H9 (cell line): ENCODE results near the gene TMA7. TPM values are rescaled to one million over a fixed set of nuclear protein-coding genes. Genes with fewer than 3 reads are reported as not detected.

Source experiments
- DNase-seq: peaks from one replicate; pipeline ENCODE4 v3.0.0-alpha.2; 2017
- H2AFZ ChIP-seq: one replicate; pipeline ENCODE4 v1.6.1; 2013; ENCODE audit warnings: mild to moderate bottlenecking, low read length, control low read depth, moderate library complexity
- H2AK5ac ChIP-seq: 2 replicates; pipeline ENCODE4 v1.6.1; 2013; ENCODE audit warnings: low read length, control low read depth, mixed read lengths; ENCODE audit not compliant: insufficient read length
- H2BK120ac ChIP-seq: one replicate; pipeline ENCODE4 v1.6.1; 2013; ENCODE audit warnings: low read depth, mild to moderate bottlenecking, low read length, control low read depth, inconsistent platforms; ENCODE audit not compliant: poor library complexity, severe bottlenecking
- H2BK12ac ChIP-seq: 2 replicates; pipeline ENCODE4 v1.6.1; 2013; ENCODE audit warnings: low read length, control low read depth, mixed read lengths, low read depth; ENCODE audit not compliant: insufficient read length
- H2BK15ac ChIP-seq: 2 replicates; pipeline ENCODE4 v1.6.1; 2013; ENCODE audit warnings: low read depth, low read length, control low read depth
- H2BK20ac ChIP-seq: one replicate; pipeline ENCODE4 v1.6.1; 2013; ENCODE audit warnings: low read depth, mild to moderate bottlenecking, low read length, control low read depth, inconsistent platforms; ENCODE audit not compliant: poor library complexity, severe bottlenecking
- H2BK5ac ChIP-seq: 2 replicates; pipeline ENCODE4 v1.6.1; 2013; ENCODE audit warnings: low read length, control low read depth, mixed read lengths; ENCODE audit not compliant: insufficient read length
- H3K14ac ChIP-seq: 2 replicates; pipeline ENCODE4 v1.6.1; 2013; ENCODE audit warnings: low read length, control low read depth; ENCODE audit not compliant: insufficient read depth
- H3K18ac ChIP-seq: 2 replicates; pipeline ENCODE4 v1.6.1; 2013; ENCODE audit warnings: low read depth, mild to moderate bottlenecking, mixed read lengths, low read length, control low read depth; ENCODE audit not compliant: insufficient read length
- H3K23ac ChIP-seq: 2 replicates; pipeline ENCODE4 v1.6.1; 2013; ENCODE audit warnings: low read length, control low read depth, mixed read lengths, low read depth; ENCODE audit not compliant: insufficient read length
- H3K23me2 ChIP-seq: 2 replicates; pipeline ENCODE4 v1.6.1; 2013; ENCODE audit warnings: low read depth, mild to moderate bottlenecking, mixed read lengths, low read length, control low read depth; ENCODE audit not compliant: insufficient read length, poor library complexity, severe bottlenecking
- H3K27ac ChIP-seq: 2 replicates; pipeline ENCODE4 v1.5.1; 2013; ENCODE audit warnings: low read length, control low read depth, mixed read lengths, low read depth; ENCODE audit not compliant: insufficient read length
- H3K27me3 ChIP-seq: 2 replicates; pipeline ENCODE4 v1.6.1; 2013; ENCODE audit warnings: low read length, control low read depth, inconsistent platforms; ENCODE audit not compliant: insufficient read depth
- H3K4ac ChIP-seq: 2 replicates; pipeline ENCODE4 v1.6.1; 2013; ENCODE audit warnings: low read depth, mild to moderate bottlenecking, control low read depth, inconsistent platforms, low read length, moderate library complexity
- H3K4me1 ChIP-seq: 2 replicates; pipeline ENCODE4 v1.6.1; 2013; ENCODE audit warnings: low read length, control low read depth, inconsistent platforms; ENCODE audit not compliant: insufficient read depth
- H3K4me2 ChIP-seq: 2 replicates; pipeline ENCODE4 v1.6.1; 2013; ENCODE audit warnings: low read length, control low read depth, mixed read lengths; ENCODE audit not compliant: insufficient read length, insufficient read depth
- H3K56ac ChIP-seq: 2 replicates; pipeline ENCODE4 v1.6.1; 2013; ENCODE audit warnings: low read depth, mild to moderate bottlenecking, mixed read lengths, low read length, control low read depth; ENCODE audit not compliant: insufficient read length
- H3K79me1 ChIP-seq: 2 replicates; pipeline ENCODE4 v1.6.1; 2013; ENCODE audit warnings: low read depth, mild to moderate bottlenecking, moderate library complexity, low read length, control low read depth, inconsistent platforms; ENCODE audit not compliant: insufficient read depth, poor library complexity, severe bottlenecking
- H3K79me2 ChIP-seq: 2 replicates; pipeline ENCODE4 v1.6.1; 2013; ENCODE audit warnings: low read length, control low read depth, inconsistent platforms; ENCODE audit not compliant: insufficient read depth
- H3K9ac ChIP-seq: 2 replicates; pipeline ENCODE4 v1.6.1; 2013; ENCODE audit warnings: low read length, control low read depth, mixed read lengths; ENCODE audit not compliant: insufficient read length; ENCODE audit errors: extremely low read depth
- H3K9me3 ChIP-seq: one replicate; pipeline ENCODE4 v1.6.1; 2013; ENCODE audit warnings: low read depth, low read length, inconsistent platforms; ENCODE audit not compliant: control insufficient read depth
- H3T11ph ChIP-seq: one replicate; pipeline ENCODE4 v1.6.1; 2013; ENCODE audit warnings: mild to moderate bottlenecking, low read length, control low read depth, inconsistent platforms
- H4K20me1 ChIP-seq: one replicate; pipeline ENCODE4 v1.6.1; 2013; ENCODE audit not compliant: control insufficient read depth, insufficient read length, insufficient read depth
- H4K5ac ChIP-seq: 2 replicates; pipeline ENCODE4 v1.6.1; 2013; ENCODE audit warnings: low read depth, mild to moderate bottlenecking, mixed read lengths, low read length, control low read depth; ENCODE audit not compliant: insufficient read length
- H4K8ac ChIP-seq: replicated peaks from 2 replicates; pipeline ENCODE4 v1.6.1; 2013; ENCODE audit warnings: low read length, control low read depth, mixed read lengths, low read depth; ENCODE audit not compliant: insufficient read length
- H4K91ac ChIP-seq: 2 replicates; pipeline ENCODE4 v1.6.1; 2013; ENCODE audit warnings: low read depth, mild to moderate bottlenecking, moderate library complexity, mixed read lengths, low read length, control low read depth; ENCODE audit not compliant: insufficient read length
- H3K27ac Mint-ChIP-seq, 3 experiments: 2 replicates in 2 of 3; 3 replicates in 1 of 3; pipeline ENCODE4 v1.8.0; 2020 to 2021; ENCODE audit warnings: mixed read lengths in 3 of 3, mild to moderate bottlenecking in 1 of 3, moderate library complexity in 1 of 3
- H3K27me3 Mint-ChIP-seq: 2 replicates; pipeline ENCODE4 v1.8.0; 2021; ENCODE audit warnings: low read depth, mild to moderate bottlenecking, moderate library complexity, mixed read lengths
- H3K36me3 Mint-ChIP-seq, 3 experiments: 2 replicates in 2 of 3; 3 replicates in 1 of 3; pipeline ENCODE4 v1.8.0; 2020 to 2021; ENCODE audit warnings: low read depth in 3 of 3, mixed read lengths in 3 of 3; ENCODE audit not compliant: insufficient read depth in 1 of 3
- H3K4me1 Mint-ChIP-seq, 2 experiments: 2 replicates each; pipeline ENCODE4 v1.8.0; 2020; ENCODE audit warnings: mixed read lengths in 2 of 2
- H3K4me3 Mint-ChIP-seq, 2 experiments: 2 replicates in 1 of 2; 3 replicates in 1 of 2; pipeline ENCODE4 v1.8.0; 2020 to 2021; ENCODE audit warnings: mild to moderate bottlenecking in 2 of 2, mixed read lengths in 2 of 2, moderate library complexity in 1 of 2
- H3K9me3 Mint-ChIP-seq, 2 experiments: 2 replicates in 1 of 2; 3 replicates in 1 of 2; pipeline ENCODE4 v1.8.0; 2020; ENCODE audit warnings: mild to moderate bottlenecking in 2 of 2, mixed read lengths in 2 of 2, moderate library complexity in 1 of 2
- CTCF ChIP-seq: fragments of 200-600 bp; sonication (generic); conservative IDR thresholded peaks from 3 replicates; pipeline ENCODE4 v1.8.0; 2021; ENCODE audit warnings: antibody characterized with exemption, mild to moderate bottlenecking
- WGBS: extraction: QIAGEN DNeasy Blood & Tissue Kit; methylation state at CpG from one replicate; pipeline ENCODE4 v1.1.7; 2013; ENCODE audit warnings: missing lambda C conversion rate, low lambda C conversion rate, mixed read lengths; ENCODE audit not compliant: insufficient read length; ENCODE audit errors: extremely low coverage; 5-methylcytosine and 5-hydroxymethylcytosine counted together
- total RNA-seq: library from RNA; stranded (reverse); gene quantifications from 2 replicates; pipeline ENCODE4 v1.2.1, GENCODE V29; 2021

The TMA7 gene
- total RNA-seq, 1 experiment from 2014 or later: 305 TPM

- Histone ChIP-seq H3K27ac (no peak overlapping the region), H3K4me2 (no peak overlapping the region), H4K20me1 (no peaks in the 10 kb centered on the region), H2BK12ac (no peak overlapping the region), H4K5ac (no peak overlapping the region), H4K8ac (no peak overlapping the region), H3K27me3 (no peaks in the 10 kb centered on the region), H2AK5ac (no peak overlapping the region), H3K23me2 (no peaks in the 10 kb centered on the region), H3K4me1 (0 out of 2 replicates have a peak, but pooled peaks cover 2% of the 10 kb centered on the region), H3K79me1 (no peaks in the 10 kb centered on the region), H3K9me3 (no peaks in the 10 kb centered on the region), H2BK20ac (no peak overlapping the region), H2BK5ac (no peak overlapping the region), H3K56ac (no peak overlapping the region), H3K79me2 (no peaks in the 10 kb centered on the region), H4K91ac (no peak overlapping the region), H2BK15ac (no peak overlapping the region), H3K4ac (no peak overlapping the region), H3K9ac (no peak overlapping the region), H2BK120ac (no peak overlapping the region), H3K23ac (no peak overlapping the region), H3T11ph (no peak overlapping the region), H2AFZ (no peak overlapping the region), H3K14ac (no peak overlapping the region), H3K18ac (no peak overlapping the region)
- Mint-ChIP-seq H3K36me3 (peaks cover 7 to 30% (median 16%) of the 10 kb centered on the region in 3 experiments), H3K4me3 (no peak overlapping the region), H3K4me1 (peaks cover 10% of the 10 kb centered on the region in 2 experiments), H3K27ac (peak overlapping the region in 2 of 3 experiments; percentile 35 to 68; a peak in 2 of 7 replicates), H3K27me3 (peaks cover 8% of the 10 kb centered on the region), H3K9me3 (no peaks in the 10 kb centered on the region)
- no peak for TF ChIP-seq CTCF
- peak; percentile 30 for DNase-seq
- no CpG with 5 or more reads among the region's 11 CpGs for WGBS
These were observed 41.2 kb upstream of the TMA7 start for GRCh38 chr3:48398701-48399386.
